GM12878 (cell line): ENCODE data around the gene ESPL1. TPM values are rescaled to one million over a fixed set of nuclear protein-coding genes. Genes with fewer than 3 reads are reported as not detected.

Source experiments
- ATAC-seq: fragments of 200-7000 bp; cut with Tn5 transposase; 3 replicates; pipeline ENCODE4 v1.9.1; 2020; ENCODE audit warnings: mild to moderate bottlenecking, moderate library complexity
- BruUV-seq: library from RNA; stranded (reverse); fragments of 400-500 nt; replicated peaks from 2 replicates; lab custom pipeline; 2021; lab: Mats Ljungman, UMichigan
- CTCF ChIA-PET: fragments of 300-600 bp; sonication (Branson Sonifier 250); formaldehyde crosslinking; extraction: SDS; loops from one replicate; lab custom pipeline; 2021; ENCODE audit warnings: inconsistent platforms; lab: Yijun Ruan, JAX
- POLR2A ChIA-PET: fragments of 350-600 bp; formaldehyde crosslinking; extraction: SDS; loops from one replicate; lab custom pipeline; 2021; ENCODE audit warnings: inconsistent platforms; lab: Charles Lee
- RAD21 ChIA-PET: fragments of 300-600 bp; sonication (Branson Sonifier 250); formaldehyde crosslinking; loops from one replicate; lab custom pipeline; 2023; ENCODE audit warnings: antibody characterized with exemption; ENCODE audit not compliant: unreplicated experiment; lab: Charles Lee
- SMC1A ChIA-PET: fragments of 300-600 bp; sonication (Branson Sonifier 250); formaldehyde crosslinking; loops from one replicate; lab custom pipeline; 2023; ENCODE audit not compliant: unreplicated experiment, uncharacterized antibody; lab: Charles Lee
- DNase-seq: peaks from one replicate; pipeline ENCODE4 v3.0.0-alpha.2; 2011; ENCODE audit warnings: low read depth, low spot score
- FAIRE-seq: peaks from 3 replicates; lab custom pipeline; 2011; peaks lifted over from hg19 to GRCh38; lab: Jason Lieb, UNC
- H2AFZ ChIP-seq: 2 replicates; pipeline ENCODE4 v1.6.0; 2011; ENCODE audit warnings: low read depth, low read length, control low read depth; ENCODE audit not compliant: control insufficient read depth
- H3K27ac ChIP-seq: 2 replicates; pipeline ENCODE4 v1.5.1; 2011; ENCODE audit warnings: control low read depth; ENCODE audit not compliant: control insufficient read depth, insufficient read depth
- H3K27me3 ChIP-seq, 2 experiments: replicated peaks in 1 of 2; 2 replicates each; pipeline versions ENCODE4 v1.6.0 to v1.6.1; 2011; ENCODE audit warnings: low read length in 1 of 2; ENCODE audit not compliant: control insufficient read depth in 2 of 2, insufficient read depth in 2 of 2
- H3K36me3 ChIP-seq, 2 experiments: 2 replicates each; pipeline ENCODE4 v1.5.1; 2011; ENCODE audit warnings: low read length in 1 of 2; ENCODE audit not compliant: control insufficient read depth in 2 of 2, insufficient read depth in 2 of 2
- H3K4me1 ChIP-seq: 2 replicates; pipeline ENCODE4 v1.6.1; 2011; ENCODE audit warnings: mild to moderate bottlenecking, low read length, moderate library complexity, mixed read lengths; ENCODE audit not compliant: control insufficient read depth, insufficient read depth
- H3K4me2 ChIP-seq: 2 replicates; pipeline ENCODE4 v1.6.0; 2011; ENCODE audit warnings: control low read depth; ENCODE audit not compliant: control insufficient read depth, insufficient read depth
- H3K4me3 ChIP-seq: fragments of 200-600 bp; sonication (generic); 2 replicates; pipeline ENCODE4 v1.5.1; 2016
- H3K79me2 ChIP-seq: 2 replicates; pipeline ENCODE4 v1.6.0; 2011; ENCODE audit warnings: low read length; ENCODE audit not compliant: control insufficient read depth, insufficient read depth
- H3K9ac ChIP-seq: 2 replicates; pipeline ENCODE4 v1.8.0; 2011; ENCODE audit warnings: low read length, control low read depth, mixed read lengths; ENCODE audit not compliant: control insufficient read depth, insufficient read depth
- H3K9me3 ChIP-seq: replicated peaks from 3 replicates; pipeline ENCODE4 v1.5.1; 2011; ENCODE audit warnings: mild to moderate bottlenecking, low read length; ENCODE audit not compliant: control insufficient read depth, insufficient read depth
- H4K20me1 ChIP-seq: 2 replicates; pipeline ENCODE4 v1.6.0; 2011; ENCODE audit not compliant: control insufficient read depth, insufficient read depth
- BACH1 ChIP-seq: fragments of 450-650 bp; IDR thresholded peaks from 2 replicates; pipeline ENCODE4 v1.6.1; 2017; ENCODE audit warnings: mild to moderate bottlenecking, borderline replicate concordance
- MXI1 ChIP-seq: fragments of 150-350 bp; IDR thresholded peaks from 2 replicates; pipeline ENCODE4 v1.6.1; 2011; ENCODE audit warnings: low read depth, mild to moderate bottlenecking, inconsistent platforms, low read length, improper control_type of control experiment
- NR2F1 ChIP-seq: fragments of 450-650 bp; conservative IDR thresholded peaks from 2 replicates; pipeline ENCODE4 v1.6.1; 2017; ENCODE audit warnings: mild to moderate bottlenecking
- RB1 ChIP-seq: fragments of 450-650 bp; formaldehyde crosslinking; IDR thresholded peaks from 2 replicates; pipeline ENCODE4 v1.6.1; 2017; ENCODE audit warnings: mild to moderate bottlenecking, borderline replicate concordance
- RFX5 ChIP-seq: IDR thresholded peaks from 2 replicates; pipeline ENCODE4 v1.6.1; 2011; ENCODE audit warnings: low read depth, low read length, improper control_type of control experiment
- SPI1 ChIP-seq: IDR thresholded peaks from 2 replicates; pipeline ENCODE4 v1.6.1; 2011; ENCODE audit warnings: low read depth, mild to moderate bottlenecking, low read length, moderate library complexity, borderline replicate concordance; ENCODE audit not compliant: insufficient read depth
- SRF ChIP-seq, 2 experiments: IDR thresholded peaks; 2 replicates each; pipeline ENCODE4 v1.6.1; 2011; ENCODE audit warnings: low read depth in 2 of 2, low read length in 2 of 2, mild to moderate bottlenecking in 1 of 2, moderate library complexity in 1 of 2
- ZBTB4 ChIP-seq: fragments of 450-650 bp; formaldehyde crosslinking; IDR thresholded peaks from 2 replicates; pipeline ENCODE4 v1.4.0; 2022; ENCODE audit warnings: mild to moderate bottlenecking, moderate library complexity
- WGBS: methylation state at CpG from one replicate; pipeline ENCODE4 v1.1.6; 2016; ENCODE audit warnings: low lambda C conversion rate; ENCODE audit not compliant: insufficient replicate concordance, insufficient coverage; ENCODE audit errors: missing lambda C conversion rate; 5-methylcytosine and 5-hydroxymethylcytosine counted together
- in situ Hi-C: fragments of 300-500 bp; cut with MboI; formaldehyde crosslinking; loops from 9 replicates; pipeline ENCODE4 v1.14.3; 2018; ENCODE audit warnings: mixed read lengths
- intact Hi-C: fragments of 100-400 bp; cut with micrococcal nuclease; formaldehyde crosslinking; loops from one replicate; pipeline ENCODE4 v1.14.2; 2022; ENCODE audit not compliant: unreplicated experiment
- polyA plus RNA-seq, 11 experiments: library from polyadenylated mRNA; depleted of rRNA in 4 of 11; unstranded in 6 of 11; stranded (reverse) in 5 of 11; fragments of >200 nt; fragmentation: Nextera tagmentation in 4 of 11; fragmentation: Illumina TruSeq in 1 of 11; extraction: Ambion mirVana in 4 of 11; extraction: Trizol in 1 of 11; gene quantifications; 1 replicate in 1 of 11; 2 replicates in 10 of 11; pipeline versions ENCODE4 v1.2.1 to v1.2.3, GENCODE V29; 2011 to 2016; ENCODE audit warnings: inconsistent platforms in 2 of 11, missing spikeins in 2 of 11, low read depth in 1 of 11
- total RNA-seq, 4 experiments: library from RNA; depleted of rRNA in 3 of 4; stranded (reverse); fragments of >200 nt in 3 of 4; fragmentation: Illumina TruSeq in 1 of 4; extraction: Trizol in 1 of 4; gene quantifications; 2 replicates each; pipeline versions ENCODE4 v1.2.1 to v1.2.3, GENCODE V29; 2013 to 2021

The ESPL1 gene
- total and polyA plus RNA-seq, 10 of the 15 experiments (the other 5 are each of a cell fraction or from before 2014, with no cell fraction given): 2.1 to 61.9 (median 21.2) TPM

DNA sequence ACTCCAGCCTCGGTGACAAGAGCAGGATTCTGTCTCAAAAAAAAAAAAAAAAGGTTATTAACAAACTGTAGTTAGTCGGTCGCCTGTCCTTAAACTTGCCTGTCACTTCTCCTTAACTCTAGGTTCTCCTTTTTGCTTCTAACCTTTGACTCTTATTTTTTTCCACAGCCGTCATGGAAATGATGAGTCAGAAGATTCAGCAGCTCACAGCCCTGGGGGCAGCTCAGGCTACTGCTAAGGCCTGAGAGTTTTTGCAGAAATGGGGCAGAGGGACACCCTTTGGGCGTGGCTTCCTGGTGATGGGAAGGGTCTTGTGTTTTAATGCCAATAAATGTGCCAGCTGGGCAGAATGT, 31.0 kb downstream of the ESPL1 start:
- H4K20me1 ChIP-seq: no peaks in the 10 kb centered on the region; the same call in 1 of the 2 replicates
- peaks cover 1 to 9% of the 10 kb centered on the region in 2 experiments; a peak in 3 of 4 replicates for H3K36me3 ChIP-seq
- WGBS: 11% methylated on average over 4 of the region's 5 CpGs
- ATAC-seq (no peak), FAIRE-seq (no peak), DNase-seq (no peak)
- peaks cover 31% of the 10 kb centered on the region for H3K79me2 ChIP-seq
- ChIA-PET SMC1A (interaction anchor here (0.7 to 4.0 kb wide), 6 partner anchors 21 to 209 kb away, joined by 3 to 46 read pairs (median 4); partner anchors contain the start of genes AAAS and TARBP2), POLR2A (interaction anchor here (1.0 to 4.4 kb wide), 4 partner anchors 9 to 112 kb away, joined by 3 to 42 read pairs (median 5); partner anchors contain the start of gene AAAS), CTCF (interaction anchor here (0.8 to 11.9 kb wide), 8 partner anchors 9 to 233 kb away, joined by 3 to 142 read pairs (median 5); partner anchors contain the start of gene AAAS), RAD21 (interaction anchor here (0.7 to 6.2 kb wide), 8 partner anchors 9 to 251 kb away, joined by 3 to 43 read pairs (median 6); partner anchors contain the start of gene AAAS)
- BruUV-seq: no TSS peak
- H3K27ac ChIP-seq: no peak overlapping the region
- H3K27me3 ChIP-seq: no peaks in the 10 kb centered on the region
- no peak overlapping the region for H2AFZ ChIP-seq
- H3K4me1 ChIP-seq: peaks cover 25% of the 10 kb centered on the region
- peak overlapping the region; percentile 88; the same call in 1 of the 2 replicates for H3K4me3 ChIP-seq
- intact Hi-C loops (no loop called here), in situ Hi-C loops (no loop called here)
- peak overlapping the region; percentile 53 for H3K4me2 ChIP-seq
- no peaks in the 10 kb centered on the region for H3K9me3 ChIP-seq
- H3K9ac ChIP-seq: no peak overlapping the region
- TF ChIP-seq NR2F1 (0 out of 2 replicates have a peak, but pooled peaks have one; percentile 8), BACH1 (no peak)

- peaks cover 25% of the 10 kb centered on the region for H3K4me1 ChIP-seq
- no TSS peak for BruUV-seq
- H3K79me2 ChIP-seq: peaks cover 31% of the 10 kb centered on the region
- ChIA-PET CTCF (interaction anchor here (0.5 to 11.9 kb wide), 10 partner anchors 10 to 234 kb away, joined by 3 to 142 read pairs (median 4); partner anchors contain the start of gene AAAS), SMC1A (interaction anchor here (0.7 to 4.0 kb wide), 6 partner anchors 21 to 209 kb away, joined by 3 to 46 read pairs (median 4); partner anchors contain the start of genes AAAS and TARBP2), POLR2A (interaction anchor here (1.0 to 4.4 kb wide), 3 partner anchors 9 to 112 kb away, joined by 3 to 42 read pairs (median 5); partner anchors contain the start of gene AAAS), RAD21 (interaction anchor here (0.7 to 6.2 kb wide), 8 partner anchors 9 to 252 kb away, joined by 3 to 43 read pairs (median 6); partner anchors contain the start of gene AAAS)
- peak; percentile 43 for DNase-seq
- peak within 1 kb of the TSS; percentile 90 for H3K4me2 ChIP-seq
- no peaks in the 10 kb centered on the region for H3K27me3 ChIP-seq
- peak within 1 kb of the TSS; percentile 64 for H3K27ac ChIP-seq
- H4K20me1 ChIP-seq: no peaks in the 10 kb centered on the region; the same call in 1 of the 2 replicates
- H3K4me3 ChIP-seq: peak within 1 kb of the TSS; percentile 88
- H2AFZ ChIP-seq: peak within 1 kb of the TSS; percentile 76
- no peaks in the 10 kb centered on the region for H3K9me3 ChIP-seq
- intact Hi-C loops: no loop called here
- FAIRE-seq: peak; percentile 86
- H3K36me3 ChIP-seq: peaks cover 1 to 9% of the 10 kb centered on the region in 2 experiments; a peak in 3 of 4 replicates
- WGBS: 1% methylated on average over 51 of the region's 51 CpGs
- in situ Hi-C loops: no loop called here
- ATAC-seq: peak; percentile 87
- peak within 1 kb of the TSS; percentile 84 for H3K9ac ChIP-seq
- TF ChIP-seq RFX5 (0 out of 2 replicates have a peak, but pooled peaks have one; percentile 48), BACH1 (peak; percentile 78), RB1 (peak; percentile 80; the same call in 1 of the 2 replicates), MXI1 (peak; percentile 92), SRF (IDR thresholded peaks at IDR 0.05; ENCODE audit: low read depth in 2 of 2, low read length in 2 of 2) (no peak), SPI1 (peak; percentile 71), ZBTB4 (no peak)
Measured at GRCh38 chr12:53299454-53300180, 31.5 kb downstream of the ESPL1 start, which contains the start of gene MYG1. Gene MYG1 (plus strand): TSS chr12:53299695. CDS start chr12:53299738, 43 bp downstream.
